Esophagus muscularis mucosa (tissue), 3 donors: ENCODE measurements around the gene GPR4.

Source experiments
- POLR2A ChIP-seq: fragments of 450-650 bp; IDR thresholded peaks from one replicate; pipeline ENCODE4 v1.6.1; 2017; ENCODE audit warnings: antibody characterized with exemption, moderate library complexity, mild to moderate bottlenecking, low read depth
- POLR2AphosphoS5 ChIP-seq, 2 donors: sonication (generic); formaldehyde crosslinking; IDR thresholded peaks; one replicate each; pipeline ENCODE4 v1.6.1; 2017; ENCODE audit warnings: antibody characterized with exemption in 2 of 2
- TF ChIP-seq, protein P1 (sequence below), 3 experiments: fragments of 200-600 bp in 2 of 3; fragments of 450-650 bp in 1 of 3; sonication (generic) in 2 of 3; IDR thresholded peaks; one replicate each; pipeline ENCODE4 v1.5.1; 2017 to 2019; ENCODE audit warnings: antibody characterized with exemption in 3 of 3, mild to moderate bottlenecking in 2 of 3, moderate library complexity in 1 of 3

DNA sequence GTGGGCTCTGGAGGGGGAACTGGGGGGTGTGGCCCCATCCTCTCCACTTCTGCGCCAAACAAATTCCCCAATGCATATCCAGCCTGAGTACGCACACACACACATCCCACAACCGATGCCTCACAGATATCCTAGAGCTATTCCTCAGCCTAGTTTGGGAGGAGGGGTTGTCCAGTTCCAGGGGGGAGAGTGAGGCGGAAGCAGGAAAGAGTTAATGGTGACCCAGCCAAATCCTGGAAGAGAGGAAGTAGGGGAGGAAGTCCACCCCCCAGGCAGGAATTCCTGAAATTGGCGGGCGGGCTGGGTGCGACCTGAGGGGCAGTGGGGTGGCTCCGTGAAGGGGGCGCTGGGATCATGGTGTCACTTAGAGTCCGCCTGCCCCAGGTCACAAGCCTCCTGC is 897 bp downstream of the GPR4 start:
- TF ChIP-seq, protein P1, sequence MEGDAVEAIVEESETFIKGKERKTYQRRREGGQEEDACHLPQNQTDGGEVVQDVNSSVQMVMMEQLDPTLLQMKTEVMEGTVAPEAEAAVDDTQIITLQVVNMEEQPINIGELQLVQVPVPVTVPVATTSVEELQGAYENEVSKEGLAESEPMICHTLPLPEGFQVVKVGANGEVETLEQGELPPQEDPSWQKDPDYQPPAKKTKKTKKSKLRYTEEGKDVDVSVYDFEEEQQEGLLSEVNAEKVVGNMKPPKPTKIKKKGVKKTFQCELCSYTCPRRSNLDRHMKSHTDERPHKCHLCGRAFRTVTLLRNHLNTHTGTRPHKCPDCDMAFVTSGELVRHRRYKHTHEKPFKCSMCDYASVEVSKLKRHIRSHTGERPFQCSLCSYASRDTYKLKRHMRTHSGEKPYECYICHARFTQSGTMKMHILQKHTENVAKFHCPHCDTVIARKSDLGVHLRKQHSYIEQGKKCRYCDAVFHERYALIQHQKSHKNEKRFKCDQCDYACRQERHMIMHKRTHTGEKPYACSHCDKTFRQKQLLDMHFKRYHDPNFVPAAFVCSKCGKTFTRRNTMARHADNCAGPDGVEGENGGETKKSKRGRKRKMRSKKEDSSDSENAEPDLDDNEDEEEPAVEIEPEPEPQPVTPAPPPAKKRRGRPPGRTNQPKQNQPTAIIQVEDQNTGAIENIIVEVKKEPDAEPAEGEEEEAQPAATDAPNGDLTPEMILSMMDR (IDR thresholded peaks at IDR 0.05), result no peak
- no peak for TF ChIP-seq POLR2AphosphoS5 (IDR thresholded peaks at IDR 0.05)
- TF ChIP-seq POLR2A, result no peak
